ENCODE data around the gene XXYLT1.
"Not testable (repeated sequence)": the region's sequence is repeated elsewhere in the genome, so short reads cannot be mapped to it uniquely, and the experiment has no call there.

Gene XXYLT1

DNA sequence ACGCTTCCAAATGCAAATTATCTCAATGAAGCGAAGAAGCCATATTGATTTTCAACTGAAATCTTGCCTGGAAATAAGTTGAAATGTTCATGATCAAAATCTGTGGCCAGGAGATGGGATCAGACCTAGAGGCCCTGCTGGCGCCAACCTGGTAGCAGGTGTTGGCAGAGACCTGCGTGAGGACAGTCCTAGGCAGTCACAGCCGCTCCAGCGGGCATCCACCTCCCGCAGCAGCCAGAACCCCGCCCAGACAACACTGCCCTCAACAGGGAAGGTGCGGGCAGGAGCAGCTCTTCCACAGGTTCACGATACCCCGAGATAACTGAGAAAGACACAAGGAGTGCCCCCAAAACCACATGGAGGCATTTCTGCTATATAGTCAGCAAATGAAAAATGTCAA is 145.3 kb downstream of the XXYLT1 start:
- DNase-seq = no peak

DNA sequence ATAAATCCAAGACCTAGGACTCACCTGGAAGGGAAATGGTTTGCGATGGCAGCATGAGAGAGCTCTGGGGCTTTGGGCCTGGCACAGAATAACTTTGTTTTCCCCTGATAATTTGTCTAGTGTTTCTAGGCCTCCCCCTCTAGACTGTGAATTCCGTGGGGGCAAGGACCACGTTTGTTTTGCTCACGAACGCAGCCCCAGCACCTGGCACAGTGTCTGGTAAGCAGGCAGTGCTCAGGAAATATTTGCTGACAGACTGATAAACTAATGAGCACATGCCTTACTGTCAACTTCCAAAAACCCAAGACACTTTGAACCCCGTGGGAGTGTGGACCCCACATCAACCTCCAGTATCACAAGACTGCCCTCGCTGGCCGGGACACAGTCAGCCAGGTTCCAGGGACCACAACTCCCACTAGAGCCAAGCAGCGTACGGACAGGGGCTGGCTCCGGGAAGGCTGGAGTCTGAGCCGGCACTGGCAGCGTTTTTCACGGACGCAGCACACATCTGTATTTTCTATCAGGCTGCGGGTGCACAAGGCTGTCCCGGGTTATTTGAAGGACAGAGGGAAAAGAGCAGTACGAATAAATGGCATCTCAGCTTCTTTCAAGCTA is 146.5 kb downstream of the XXYLT1 start:
- peak; percentile 7 for DNase-seq

DNA sequence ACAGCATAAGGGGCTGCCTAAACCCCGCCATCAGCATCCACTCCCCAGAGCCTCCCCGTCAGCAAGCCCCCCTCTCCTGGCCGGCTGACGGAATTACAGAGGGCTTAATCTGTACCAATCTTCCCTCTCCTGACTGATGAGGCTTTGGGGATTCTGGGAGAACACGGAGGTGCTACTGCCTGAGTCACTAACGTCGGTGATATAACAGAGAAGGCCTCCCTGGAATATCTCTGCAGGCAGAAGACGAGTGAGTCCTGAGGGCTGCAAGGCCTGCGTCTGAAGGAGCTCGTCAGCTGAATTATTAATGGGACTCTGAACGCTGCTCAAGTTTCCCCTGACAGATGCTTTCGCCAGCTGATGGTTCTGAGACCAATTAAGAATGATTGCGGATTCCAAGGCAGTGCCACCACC is 147.7 kb downstream of the XXYLT1 start:
- peak; percentile 73 for DNase-seq

DNA sequence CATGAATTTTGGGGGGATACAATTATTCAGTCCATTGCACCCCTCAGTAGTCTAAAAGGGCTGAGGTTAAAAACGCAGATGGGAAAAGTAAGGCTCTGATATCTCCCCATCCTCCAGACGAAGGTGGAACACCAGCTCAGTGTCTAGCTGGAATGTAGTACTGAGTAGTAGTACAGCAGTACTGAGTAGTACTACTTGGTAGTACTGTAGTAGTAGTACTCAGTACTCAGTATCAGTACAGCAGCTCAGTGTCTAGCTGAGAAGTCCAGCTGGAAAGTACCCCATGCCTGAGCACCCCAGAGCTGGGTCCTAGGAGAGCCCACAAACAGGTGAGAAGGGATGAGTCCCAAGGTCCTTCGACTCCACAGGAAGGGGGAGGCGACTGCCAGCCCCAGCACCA is 148.7 kb downstream of the XXYLT1 start:
- DNase-seq = no peak

DNA sequence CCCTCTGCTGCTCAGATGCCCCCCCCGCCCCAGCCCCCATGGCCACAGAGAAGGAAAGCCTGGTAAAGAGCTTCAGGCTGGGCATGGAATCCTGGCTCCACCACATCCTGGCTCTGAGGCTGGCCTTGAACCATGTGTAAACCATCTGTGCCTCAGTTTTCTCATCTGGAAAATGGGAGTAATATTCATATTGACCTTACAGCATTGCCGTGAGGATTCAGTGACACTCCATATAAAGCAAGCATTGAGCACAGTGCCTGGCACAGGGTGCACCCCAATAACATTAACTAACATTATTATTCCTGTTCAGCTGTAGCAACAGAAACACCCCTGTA is 150.7 kb downstream of the XXYLT1 start:
- DNase-seq = no peak

DNA sequence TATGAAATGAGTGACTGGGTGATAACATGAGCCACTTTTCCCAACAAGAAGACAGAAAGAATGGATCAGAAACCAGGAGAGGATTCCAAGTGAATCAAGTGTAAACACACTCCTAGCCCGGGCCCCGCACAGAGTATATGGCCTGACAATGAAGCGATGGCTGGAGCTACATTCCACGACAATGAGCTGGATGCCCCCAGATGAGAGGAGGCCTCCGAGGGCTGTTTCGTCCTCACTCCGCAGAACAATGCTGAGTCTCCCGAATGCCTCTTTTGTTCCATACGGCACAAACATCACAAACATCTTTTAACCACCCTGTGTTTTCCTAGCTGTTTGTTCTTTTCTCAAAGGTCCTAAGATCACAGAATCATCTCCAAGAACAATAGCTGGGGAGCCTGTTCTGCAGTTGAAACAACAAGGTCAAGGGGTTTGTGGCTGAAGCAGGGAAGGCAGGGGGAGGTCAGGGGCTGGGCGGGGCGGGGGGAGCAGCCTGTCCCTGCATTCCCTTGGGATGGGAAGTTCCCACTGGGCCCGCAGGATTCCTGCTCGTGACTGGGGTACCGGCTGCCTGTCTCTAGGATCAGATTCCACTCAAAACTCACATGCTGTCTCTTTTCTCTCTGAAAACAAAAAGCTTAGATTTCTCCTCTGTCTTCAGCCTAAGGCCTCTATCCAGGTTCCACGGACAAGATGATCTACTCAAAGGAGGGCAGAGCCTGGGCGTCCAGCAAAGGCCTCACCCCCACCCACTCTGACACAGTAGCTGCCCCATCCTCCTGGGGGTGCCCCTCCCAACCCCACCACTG is 151.3 kb downstream of the XXYLT1 start:
- peak; percentile 62 for DNase-seq

DNA sequence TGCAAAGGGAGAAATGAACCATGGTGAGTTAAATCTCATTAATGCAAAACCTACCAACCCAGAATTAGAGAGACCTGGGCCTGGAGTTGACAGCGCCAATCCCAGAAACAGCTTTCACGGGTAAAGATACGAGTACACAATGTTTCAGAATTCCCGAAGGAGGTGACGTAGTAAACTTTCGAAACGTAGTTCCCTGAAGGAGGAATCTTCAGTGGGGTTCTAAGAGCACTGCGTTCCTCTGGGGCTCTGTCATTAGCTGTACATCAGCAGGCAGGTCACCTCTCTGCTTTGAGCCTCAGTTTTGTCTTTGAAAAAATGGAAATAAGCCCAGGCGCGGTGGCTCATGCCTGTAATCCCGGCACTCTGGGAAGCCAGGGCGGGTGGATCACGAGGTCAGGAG is 152.3 kb downstream of the XXYLT1 start:
- DNase-seq = no peak

DNA sequence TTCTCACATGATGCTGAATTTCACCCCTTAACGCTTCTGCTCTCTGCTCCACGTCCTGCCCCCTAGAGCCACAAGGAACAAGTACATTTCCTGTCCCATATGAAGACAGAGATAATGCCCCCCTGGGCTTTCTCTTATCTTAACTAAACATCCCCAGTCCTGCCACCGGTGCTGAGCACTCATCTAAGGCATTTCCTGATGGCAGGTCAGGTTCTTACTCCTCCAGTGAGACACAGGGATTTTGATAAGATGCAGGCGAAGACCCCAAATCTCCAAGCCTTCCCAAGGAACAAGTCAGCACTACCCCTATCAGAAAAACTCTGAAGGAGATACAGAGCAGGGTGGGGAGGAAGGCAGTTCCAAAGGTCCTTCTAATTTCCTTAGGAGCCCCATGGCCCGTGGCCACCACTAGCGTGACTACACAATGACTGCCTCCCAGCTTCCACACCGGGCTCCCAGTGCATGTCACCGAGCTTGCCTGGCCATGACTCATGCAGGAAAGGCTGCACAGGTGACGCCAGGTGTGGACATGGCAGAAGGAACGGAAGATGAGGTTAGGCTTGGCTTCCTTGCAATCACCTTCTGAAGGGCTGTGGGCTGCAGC is 152.9 kb downstream of the XXYLT1 start:
- DNase-seq = no peak

DNA sequence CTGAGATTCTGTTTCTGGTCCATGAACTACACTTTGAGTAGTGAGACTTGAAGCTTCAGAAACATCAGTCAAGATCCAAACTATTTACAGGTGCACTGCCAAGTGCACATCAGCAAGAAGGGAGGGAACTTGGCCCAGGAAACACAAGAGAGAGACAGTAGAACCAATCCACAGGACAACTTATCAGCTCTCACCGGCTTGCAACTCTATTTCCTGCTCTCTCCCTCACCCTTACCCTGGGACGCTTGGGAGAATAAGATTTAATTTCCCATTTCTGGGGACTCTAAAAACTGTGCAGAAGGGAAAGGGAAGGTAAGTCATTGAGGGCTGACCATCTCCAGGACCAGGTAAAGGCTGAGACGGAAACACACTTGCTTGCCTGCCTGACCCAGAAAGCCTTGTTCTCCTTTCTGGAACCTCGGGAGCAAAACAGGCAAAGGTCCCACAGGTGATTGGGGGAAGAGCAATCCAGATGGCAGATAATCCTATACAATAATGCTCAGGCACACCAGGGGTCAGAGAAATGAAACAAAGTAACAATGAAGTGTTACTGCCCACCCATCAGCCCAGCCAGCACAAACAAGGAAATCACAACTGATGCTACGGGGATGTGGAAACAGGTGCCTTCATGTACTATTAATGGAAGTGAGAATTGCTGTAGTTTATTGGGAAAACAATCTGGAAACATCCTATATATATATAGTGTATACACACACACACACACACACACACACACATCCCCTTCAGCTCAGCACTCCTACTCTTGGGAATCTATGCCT is 154.4 kb downstream of the XXYLT1 start:
- no peak for DNase-seq

DNA sequence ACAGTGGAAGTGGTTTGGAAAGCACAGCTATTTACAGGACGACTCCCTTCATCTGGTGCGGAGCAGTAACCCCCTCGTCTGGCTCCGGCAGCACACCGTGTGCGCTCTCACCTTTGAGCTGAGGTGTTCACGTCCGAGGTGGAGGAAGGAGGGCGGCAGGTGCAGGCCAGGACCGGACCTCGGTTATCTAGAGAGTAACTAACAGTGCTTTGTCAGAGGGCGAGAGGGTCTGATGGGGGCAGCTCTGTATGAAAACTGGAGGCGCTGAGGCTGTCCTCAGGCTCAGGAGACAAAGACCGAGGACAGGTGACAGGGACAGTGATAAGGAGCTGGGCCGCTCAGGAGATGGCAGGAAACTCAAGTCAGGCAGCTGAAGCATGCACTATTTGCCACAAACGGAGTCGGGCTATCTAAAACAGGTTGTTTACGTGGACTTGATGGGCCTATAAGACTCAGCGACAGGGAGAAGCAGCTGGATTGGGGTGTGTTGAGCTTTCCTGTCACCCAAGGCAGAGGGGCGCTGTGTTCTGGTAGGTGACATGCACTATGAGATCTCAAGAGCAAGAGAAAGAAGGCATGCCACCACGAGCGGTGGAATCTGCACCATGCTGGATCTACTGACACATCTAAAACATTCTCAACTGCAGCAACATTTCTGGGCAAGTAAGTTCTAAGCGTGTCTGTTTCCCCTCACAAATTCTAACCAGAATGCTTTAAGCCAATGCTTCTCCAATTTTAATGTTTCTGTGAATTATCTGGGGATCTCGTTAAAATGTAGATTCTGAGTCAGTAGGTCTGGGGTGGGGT is 155.2 kb downstream of the XXYLT1 start:
- no peak for DNase-seq

DNA sequence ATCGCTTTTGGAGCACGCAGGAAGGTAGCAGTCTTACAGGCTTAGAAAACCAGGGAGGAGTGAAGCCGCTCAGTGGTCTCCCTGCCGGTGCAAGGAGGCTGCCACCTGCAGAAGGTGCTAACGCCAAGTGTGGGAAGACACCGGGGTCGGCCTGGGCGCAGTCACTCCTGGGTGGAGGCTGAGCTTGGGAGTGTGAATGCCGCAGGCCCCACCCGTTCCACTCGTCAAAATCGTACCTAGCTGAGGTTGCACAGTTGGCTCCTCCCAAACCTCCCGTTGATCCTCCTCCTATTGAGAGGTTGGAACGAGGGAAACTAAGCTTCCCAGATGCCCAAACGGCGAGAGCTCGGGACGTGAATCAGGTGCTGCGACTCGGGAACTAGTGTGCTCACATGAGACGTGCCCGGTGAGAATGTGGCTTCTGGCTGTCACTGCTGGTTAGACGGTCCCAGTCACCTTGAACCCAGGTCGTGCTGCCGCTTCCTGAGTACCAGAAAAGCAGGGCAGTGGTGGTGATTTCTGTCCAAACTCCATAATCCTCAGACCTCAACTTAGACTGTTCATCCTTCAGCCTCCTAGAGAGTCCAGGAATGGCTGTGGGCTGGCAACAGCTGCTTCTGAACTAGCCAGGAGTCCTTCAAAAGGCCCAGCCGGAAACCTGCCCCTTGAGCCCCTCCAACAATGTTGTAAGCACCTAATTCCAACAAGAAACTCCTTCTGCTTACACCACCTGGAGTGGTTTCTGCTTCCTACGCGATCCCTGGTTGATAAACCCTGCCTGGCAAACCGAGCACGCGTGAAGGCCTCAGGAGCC is 156.0 kb downstream of the XXYLT1 start:
- no peak for DNase-seq

DNA sequence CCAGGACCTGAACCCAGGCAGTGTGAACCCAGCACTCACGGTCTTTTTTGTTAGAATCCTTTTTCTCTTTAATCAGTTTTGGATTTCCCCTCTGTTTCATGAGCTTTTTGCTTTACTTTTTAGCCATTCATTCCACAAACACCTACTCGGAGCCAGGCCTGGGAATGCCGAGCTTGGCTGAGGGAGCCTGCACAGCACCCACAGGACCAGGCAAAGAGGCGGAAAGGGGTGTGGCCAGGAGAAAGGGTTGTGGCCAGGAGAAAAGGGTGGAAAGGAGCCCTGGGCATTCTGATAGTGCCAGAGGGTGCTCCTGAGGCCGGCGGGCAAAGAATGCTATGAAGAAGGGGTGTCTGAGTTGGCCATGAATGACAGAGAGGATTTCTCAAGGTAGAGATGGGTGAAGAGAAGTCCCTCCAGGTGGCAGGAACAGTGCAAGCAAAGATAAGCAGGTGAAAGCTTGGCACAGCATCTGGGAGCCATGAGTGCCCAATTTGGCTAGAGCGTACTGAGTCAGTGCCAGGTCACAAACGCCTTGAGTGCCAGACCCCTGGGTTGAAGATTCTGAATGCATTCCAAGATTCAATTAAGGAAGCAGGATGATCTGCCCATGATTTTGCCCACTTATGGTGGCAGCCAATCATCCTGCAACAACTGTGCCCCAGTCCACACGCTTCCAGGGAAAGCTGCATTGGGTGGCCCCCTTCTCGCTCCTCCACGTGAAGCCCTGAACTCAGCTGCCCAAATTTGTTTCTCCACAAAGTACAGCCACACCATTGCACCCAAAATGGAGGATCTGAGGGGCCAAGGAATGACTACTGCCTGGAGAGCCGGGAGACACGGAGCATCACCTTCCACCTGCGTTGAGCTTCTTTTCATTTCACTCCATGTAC is 157.2 kb downstream of the XXYLT1 start:
- DNase-seq = no peak

DNA sequence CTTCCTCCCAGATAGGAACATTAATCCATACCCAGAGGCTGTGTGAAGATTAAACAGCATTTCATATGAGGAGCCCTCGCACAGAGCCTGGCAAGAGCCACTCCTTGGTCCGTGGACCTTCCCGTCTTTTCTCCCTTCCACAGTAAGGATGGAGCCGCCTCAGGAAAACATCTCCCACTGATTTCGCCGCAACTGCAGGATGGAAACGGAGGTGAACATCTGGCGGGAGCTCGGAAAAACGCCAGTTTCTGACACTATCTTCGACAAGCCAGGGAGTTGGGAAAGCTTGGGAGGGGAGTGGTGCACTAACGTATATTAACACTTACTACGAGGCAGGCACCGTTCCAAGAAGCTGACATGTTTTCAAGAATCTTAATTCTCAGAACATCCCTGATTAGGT is 157.9 kb downstream of the XXYLT1 start:
- no peak for DNase-seq

DNA sequence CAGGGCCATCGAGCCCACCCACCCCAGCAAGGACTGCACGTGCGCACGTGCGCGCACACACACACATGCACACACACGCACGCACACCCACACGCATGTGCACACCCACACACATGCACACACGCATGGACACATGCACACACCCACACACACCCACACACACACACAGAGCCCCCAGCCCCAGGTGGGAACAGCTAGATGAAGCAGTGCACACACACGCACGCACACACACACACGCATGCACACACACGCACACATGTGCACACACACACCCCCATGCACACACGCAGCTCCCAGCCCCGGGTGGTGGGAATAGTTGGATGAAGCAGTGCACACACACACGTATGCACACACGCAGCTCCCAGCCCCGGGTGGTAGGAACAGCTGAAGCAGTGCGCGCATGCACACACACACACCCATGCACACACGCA is 158.6 kb downstream of the XXYLT1 start:
- no peak for DNase-seq

DNA sequence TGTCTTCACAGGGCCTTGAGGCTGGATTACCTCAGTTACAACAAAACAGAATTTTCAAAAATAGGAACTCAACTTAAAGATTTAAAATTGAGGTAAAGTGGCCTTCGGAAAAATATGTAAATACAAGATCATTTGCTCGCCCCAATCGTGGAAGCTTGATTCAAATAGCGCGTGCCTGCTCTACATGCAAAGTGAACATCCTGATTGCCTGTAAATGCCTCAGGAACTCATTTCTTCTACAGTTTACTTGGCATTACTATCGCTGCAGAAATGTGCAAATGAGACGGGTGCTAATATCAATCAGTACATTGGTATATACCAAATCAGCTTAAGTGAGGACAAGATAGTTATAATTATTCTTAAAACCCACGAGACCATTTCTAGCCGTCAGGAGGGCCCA is 159.2 kb downstream of the XXYLT1 start:
- DNase-seq = no peak

DNA sequence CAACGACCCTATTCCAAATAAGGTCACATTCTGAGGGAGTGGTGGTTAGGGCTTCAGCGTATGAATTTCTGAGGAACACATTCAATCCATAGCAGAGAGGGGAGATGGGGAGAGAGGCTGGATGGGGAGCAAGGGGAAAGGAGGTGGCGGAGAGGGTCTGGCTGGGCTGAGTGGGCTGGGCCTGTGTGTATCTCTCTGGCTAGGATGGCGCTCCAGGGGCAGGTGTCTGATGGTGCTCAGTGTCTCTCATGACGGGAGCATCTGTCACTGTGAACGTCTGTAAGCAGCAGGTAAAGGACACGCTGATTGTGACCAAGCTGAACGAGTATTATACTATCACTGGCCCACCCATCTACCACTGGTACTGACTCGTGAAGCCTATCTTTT is 159.6 kb downstream of the XXYLT1 start:
- DNase-seq = peak; percentile 46

DNA sequence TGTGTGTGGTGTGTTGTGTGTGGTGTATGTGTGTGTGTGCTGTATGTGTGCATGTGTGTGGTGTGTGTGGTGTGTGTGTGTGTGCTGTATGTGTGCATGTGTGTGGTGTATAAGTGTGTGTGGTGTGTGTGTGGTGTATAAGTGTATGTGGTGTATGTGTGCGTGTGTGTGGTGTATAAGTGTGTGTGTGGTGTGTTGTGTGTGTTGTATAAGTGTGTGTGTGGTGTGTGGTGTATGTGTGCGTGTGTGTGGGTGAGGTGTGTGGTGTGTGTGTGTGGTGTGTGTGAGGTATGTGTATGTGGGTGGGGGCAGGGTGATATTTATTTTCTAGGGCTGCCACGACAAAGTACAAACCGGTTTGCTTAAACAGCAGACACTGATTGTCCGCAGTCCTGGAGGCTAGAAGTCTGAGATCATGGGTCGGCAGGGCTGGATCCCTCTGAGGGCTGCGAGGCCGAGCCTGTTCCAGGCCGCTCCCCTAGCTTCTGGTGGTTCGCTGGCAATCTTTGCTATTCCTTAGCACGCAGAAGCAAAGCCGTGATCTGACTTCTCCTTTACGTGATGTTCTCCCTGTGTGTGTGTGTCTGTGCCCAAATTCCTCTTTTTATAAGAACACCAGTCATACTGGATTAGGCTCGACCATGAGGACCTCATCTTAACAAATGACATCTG is 160.2 kb downstream of the XXYLT1 start:
- no peak for DNase-seq

DNA sequence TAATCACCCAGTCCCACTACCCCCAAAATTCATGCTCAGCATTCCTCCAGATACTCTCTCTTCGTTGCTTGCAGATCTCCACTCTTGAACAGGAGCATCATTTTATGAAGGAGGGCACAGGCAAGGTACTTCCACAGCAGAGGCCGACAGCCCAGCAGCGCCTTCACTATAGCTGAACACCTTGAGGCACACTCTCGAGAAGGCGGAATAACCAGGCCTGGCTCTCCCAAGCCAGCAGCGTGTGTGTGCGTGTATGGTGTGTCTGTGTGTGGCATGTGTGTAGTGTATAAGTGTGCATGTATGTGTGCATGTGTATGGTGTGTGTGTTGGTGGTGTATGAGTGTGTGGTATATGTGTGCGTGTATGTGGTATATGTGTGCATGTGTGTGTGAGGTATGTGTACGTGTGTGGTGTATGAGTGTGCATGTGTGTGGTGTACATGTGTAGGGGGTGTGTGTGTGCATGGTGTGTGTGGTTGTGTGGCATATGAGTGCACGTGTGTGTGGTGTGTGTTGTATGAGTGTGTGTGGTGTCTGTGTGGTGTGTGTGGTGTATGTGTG is 161.8 kb downstream of the XXYLT1 start:
- no peak for DNase-seq

DNA sequence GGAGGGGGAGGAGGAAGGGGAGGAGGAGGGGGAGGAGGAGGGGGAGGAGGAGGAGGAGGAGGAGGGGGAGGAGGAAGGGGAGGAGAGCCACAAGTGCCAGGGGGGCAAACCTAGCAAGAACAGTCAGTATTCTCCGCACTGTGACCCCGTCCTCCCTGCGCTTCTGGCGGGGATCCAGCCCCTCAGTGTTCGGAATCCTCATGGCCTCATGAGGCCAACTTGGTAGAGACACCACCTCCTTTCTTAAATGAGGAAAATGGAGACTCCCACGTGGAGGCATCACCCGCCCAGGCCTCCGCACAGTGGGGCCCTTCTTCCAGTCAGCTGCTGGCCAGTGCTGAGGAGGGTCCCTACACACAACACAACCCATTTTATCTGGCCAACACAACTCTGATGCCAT is 163.4 kb downstream of the XXYLT1 start:
- DNase-seq = no peak

DNA sequence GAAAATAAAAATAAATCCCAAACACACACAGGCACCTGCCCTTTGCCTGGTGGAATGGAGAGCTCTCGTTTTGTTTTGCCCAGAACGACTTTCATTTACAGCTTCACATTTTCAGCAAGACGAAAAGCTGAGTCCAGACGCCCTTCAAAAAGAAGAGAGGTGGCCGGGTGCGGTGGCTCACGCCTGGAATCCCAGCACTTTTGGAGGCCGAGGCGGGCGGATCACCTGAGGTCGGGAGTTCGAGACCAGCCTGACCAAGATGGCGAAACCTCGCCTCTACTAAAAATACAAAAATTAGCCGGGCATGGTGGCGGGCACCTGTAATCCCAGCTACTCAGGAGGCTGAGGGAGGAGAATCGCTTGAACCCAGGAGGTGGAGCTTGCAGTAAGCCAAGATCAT is 163.9 kb downstream of the XXYLT1 start:
- DNase-seq = not testable (repeated sequence)
